Osteoblast (primary cell): ENCODE data around the gene ITCH. TPM values are rescaled to one million over a fixed set of nuclear protein-coding genes. Genes with fewer than 3 reads are reported as not detected.

Experiments
- DNase-seq: peaks from one replicate; pipeline ENCODE4 v3.0.0; 2011; ENCODE audit warnings: low spot score, mixed read lengths; ENCODE audit not compliant: insufficient read length; ENCODE audit errors: missing footprints
- H2AFZ ChIP-seq: 2 replicates; pipeline ENCODE4 v1.6.0; 2011; ENCODE audit warnings: mild to moderate bottlenecking, low read length
- H3K27ac ChIP-seq: 2 replicates; pipeline ENCODE4 v1.5.1; 2011; ENCODE audit warnings: mild to moderate bottlenecking, low read depth, low read length, moderate library complexity
- H3K27me3 ChIP-seq: 2 replicates; pipeline ENCODE4 v1.6.0; 2012; ENCODE audit warnings: mild to moderate bottlenecking, control low read depth, inconsistent platforms, low read length, moderate library complexity; ENCODE audit not compliant: insufficient read depth
- H3K36me3 ChIP-seq: 2 replicates; pipeline ENCODE4 v1.5.1; 2011; ENCODE audit warnings: mild to moderate bottlenecking, low read length, control low read depth, moderate library complexity; ENCODE audit not compliant: insufficient read depth
- H3K4me1 ChIP-seq: 2 replicates; pipeline ENCODE4 v1.5.1; 2011; ENCODE audit warnings: mild to moderate bottlenecking, low read length, control low read depth, moderate library complexity; ENCODE audit not compliant: insufficient read depth
- H3K4me2 ChIP-seq: 2 replicates; pipeline ENCODE4 v1.6.0; 2011; ENCODE audit warnings: mild to moderate bottlenecking, low read length; ENCODE audit not compliant: insufficient read depth
- H3K4me3 ChIP-seq: fragments of 200-600 bp; sonication (generic); 3 replicates; pipeline ENCODE4 v1.5.1; 2012; ENCODE audit warnings: mild to moderate bottlenecking, low read length, inconsistent platforms; ENCODE audit not compliant: insufficient read depth
- H3K79me2 ChIP-seq: 2 replicates; pipeline ENCODE4 v1.6.0; 2012; ENCODE audit warnings: mild to moderate bottlenecking, low read length, control low read depth, inconsistent platforms; ENCODE audit not compliant: insufficient read depth
- H3K9me3 ChIP-seq: 2 replicates; pipeline ENCODE4 v1.5.1; 2011; ENCODE audit warnings: low read depth, low read length, control low read depth
- H4K20me1 ChIP-seq: 2 replicates; pipeline ENCODE4 v1.6.0; 2012; ENCODE audit warnings: mild to moderate bottlenecking, low read length, control low read depth; ENCODE audit not compliant: insufficient read depth
- small RNA-seq: library from RNA; depleted of rRNA; stranded (forward); fragments of <200 nt; gene quantifications from one replicate; pipeline ENCODE3, GENCODE V24; 2012
- total RNA-seq: library from RNA; depleted of rRNA; stranded (reverse); fragments of >200 nt; gene quantifications from 2 replicates; pipeline ENCODE4 v1.2.3, GENCODE V29; 2012
- TF ChIP-seq, protein P1 (sequence below): IDR thresholded peaks from 2 replicates; pipeline ENCODE4 v1.5.1; 2011; ENCODE audit warnings: mild to moderate bottlenecking, low read depth, low read length, moderate library complexity; ENCODE audit errors: extremely low read depth

The ITCH gene
- total RNA-seq, 1 donor = 79.3 TPM

GRCh38 chr20:34560614-34561013 lies 197.5 kb downstream of the ITCH start:
- no peak overlapping the region for H3K4me3 ChIP-seq
- no peaks in the 10 kb centered on the region for H3K27me3 ChIP-seq
- no peaks in the 10 kb centered on the region for H3K9me3 ChIP-seq
- DNase-seq = no peak
- no peaks in the 10 kb centered on the region for H3K79me2 ChIP-seq
- H3K36me3 ChIP-seq = no peaks in the 10 kb centered on the region
- peaks cover 6% of the 10 kb centered on the region for H3K4me1 ChIP-seq
- H2AFZ ChIP-seq = no peak overlapping the region
- H3K4me2 ChIP-seq = no peak overlapping the region
- no peaks in the 10 kb centered on the region for H4K20me1 ChIP-seq
- no peak overlapping the region for H3K27ac ChIP-seq
- TF ChIP-seq, protein P1, sequence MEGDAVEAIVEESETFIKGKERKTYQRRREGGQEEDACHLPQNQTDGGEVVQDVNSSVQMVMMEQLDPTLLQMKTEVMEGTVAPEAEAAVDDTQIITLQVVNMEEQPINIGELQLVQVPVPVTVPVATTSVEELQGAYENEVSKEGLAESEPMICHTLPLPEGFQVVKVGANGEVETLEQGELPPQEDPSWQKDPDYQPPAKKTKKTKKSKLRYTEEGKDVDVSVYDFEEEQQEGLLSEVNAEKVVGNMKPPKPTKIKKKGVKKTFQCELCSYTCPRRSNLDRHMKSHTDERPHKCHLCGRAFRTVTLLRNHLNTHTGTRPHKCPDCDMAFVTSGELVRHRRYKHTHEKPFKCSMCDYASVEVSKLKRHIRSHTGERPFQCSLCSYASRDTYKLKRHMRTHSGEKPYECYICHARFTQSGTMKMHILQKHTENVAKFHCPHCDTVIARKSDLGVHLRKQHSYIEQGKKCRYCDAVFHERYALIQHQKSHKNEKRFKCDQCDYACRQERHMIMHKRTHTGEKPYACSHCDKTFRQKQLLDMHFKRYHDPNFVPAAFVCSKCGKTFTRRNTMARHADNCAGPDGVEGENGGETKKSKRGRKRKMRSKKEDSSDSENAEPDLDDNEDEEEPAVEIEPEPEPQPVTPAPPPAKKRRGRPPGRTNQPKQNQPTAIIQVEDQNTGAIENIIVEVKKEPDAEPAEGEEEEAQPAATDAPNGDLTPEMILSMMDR = no peak

Small RNAs within 50 kb of the gene (small RNA-seq; reads per million reads assigned to genes)
- gene AL356299.1 (not detected), gene MIR644A (not detected), gene RF00019 (not detected)

Other genes starting within 250 kb of the ITCH start
- gene ASIP, start 121.8 kb upstream of the ITCH start, total RNA-seq = not detected in 2 replicates
- 87.6 and 98.7 TPM in 2 replicates for gene AHCY, start 59.9 kb upstream of the ITCH start, total RNA-seq
- gene DYNLRB1, start 153.1 kb downstream of the ITCH start, total RNA-seq = 51.0 and 51.6 TPM in 2 replicates
- 24.8 and 29.7 TPM in 2 replicates for gene MAP1LC3A, start 195.4 kb downstream of the ITCH start, total RNA-seq